MM.1S (cell line): ENCODE measurements around the gene RXFP1.

Source experiments
- EZH2 ChIP-seq: fragments of 300-600 bp; sonication (generic); optimal IDR thresholded peaks from 2 replicates; pipeline ENCODE3; 2017; ENCODE audit warnings: low read depth, mild to moderate bottlenecking, antibody characterized with exemption, low read length, mixed read lengths
- TF ChIP-seq, protein P1 (sequence below): fragments of 300-600 bp; sonication (generic); IDR thresholded peaks from 2 replicates; pipeline ENCODE4 v1.5.1; 2016; ENCODE audit warnings: antibody characterized with exemption, low read length, mixed read lengths

DNA sequence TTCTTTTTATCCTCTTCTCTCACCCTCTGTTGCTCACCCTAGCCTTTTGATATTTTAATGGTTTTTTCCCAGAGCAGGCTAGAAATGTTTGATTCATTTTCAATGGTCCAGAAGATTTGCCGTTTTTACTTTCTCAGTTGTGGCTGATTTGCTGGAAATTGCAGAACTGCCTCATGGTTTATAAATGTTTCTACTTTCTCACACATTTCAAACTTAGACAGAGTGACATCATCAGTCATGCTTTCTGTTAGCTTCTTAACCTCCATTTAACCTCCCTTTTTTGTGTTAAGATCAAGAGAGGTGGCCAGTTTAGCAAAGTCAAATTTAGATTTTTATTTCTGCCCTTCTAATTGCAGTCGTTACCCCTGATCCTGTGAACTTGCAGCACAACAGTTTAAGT lies 8.7 kb downstream of the RXFP1 start:
- TF ChIP-seq, protein P1, sequence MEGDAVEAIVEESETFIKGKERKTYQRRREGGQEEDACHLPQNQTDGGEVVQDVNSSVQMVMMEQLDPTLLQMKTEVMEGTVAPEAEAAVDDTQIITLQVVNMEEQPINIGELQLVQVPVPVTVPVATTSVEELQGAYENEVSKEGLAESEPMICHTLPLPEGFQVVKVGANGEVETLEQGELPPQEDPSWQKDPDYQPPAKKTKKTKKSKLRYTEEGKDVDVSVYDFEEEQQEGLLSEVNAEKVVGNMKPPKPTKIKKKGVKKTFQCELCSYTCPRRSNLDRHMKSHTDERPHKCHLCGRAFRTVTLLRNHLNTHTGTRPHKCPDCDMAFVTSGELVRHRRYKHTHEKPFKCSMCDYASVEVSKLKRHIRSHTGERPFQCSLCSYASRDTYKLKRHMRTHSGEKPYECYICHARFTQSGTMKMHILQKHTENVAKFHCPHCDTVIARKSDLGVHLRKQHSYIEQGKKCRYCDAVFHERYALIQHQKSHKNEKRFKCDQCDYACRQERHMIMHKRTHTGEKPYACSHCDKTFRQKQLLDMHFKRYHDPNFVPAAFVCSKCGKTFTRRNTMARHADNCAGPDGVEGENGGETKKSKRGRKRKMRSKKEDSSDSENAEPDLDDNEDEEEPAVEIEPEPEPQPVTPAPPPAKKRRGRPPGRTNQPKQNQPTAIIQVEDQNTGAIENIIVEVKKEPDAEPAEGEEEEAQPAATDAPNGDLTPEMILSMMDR: no peak
- no peak for TF ChIP-seq EZH2
